GM12864 (cell line): Measurements from ENCODE around the gene RAB14.

Source experiments
- DNase-seq: peaks from one replicate; pipeline ENCODE4 v3.0.0-alpha.2; 2011; ENCODE audit warnings: low read depth
- H3K4me3 ChIP-seq: 2 replicates; pipeline ENCODE4 v1.5.1; 2011; ENCODE audit warnings: mild to moderate bottlenecking, low read depth, low read length, control low read depth
- CTCF ChIP-seq: IDR thresholded peaks from 2 replicates; pipeline ENCODE4 v1.5.1; 2011; ENCODE audit warnings: low read depth, mild to moderate bottlenecking, moderate library complexity, low read length, control low read depth, inconsistent platforms; ENCODE audit errors: missing control alignments

The RAB14 gene

DNA sequence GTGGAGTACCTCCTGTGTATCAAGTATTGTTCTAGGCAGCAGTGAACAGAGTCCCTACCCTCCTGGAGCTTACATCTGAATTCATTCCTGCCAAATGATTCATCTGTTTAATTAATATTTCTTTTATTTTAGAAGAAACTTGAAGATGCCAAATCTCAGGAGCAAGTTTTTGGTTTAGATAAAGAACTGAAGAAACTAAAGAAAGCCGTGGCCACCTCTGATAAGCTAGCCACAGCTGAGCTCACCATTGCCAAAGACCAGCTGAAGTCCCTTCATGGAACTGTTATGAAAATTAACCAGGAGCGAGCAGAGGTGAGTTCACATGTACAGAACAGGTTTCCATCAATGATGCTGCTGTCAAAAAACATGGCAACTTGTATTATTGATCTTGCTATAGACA, 57.9 kb downstream of the RAB14 start:
- no peak overlapping the region for H3K4me3 ChIP-seq
- TF ChIP-seq CTCF, result no peak
- DNase-seq, result no peak

GRCh38 chr9:121141706-121142105, 60.0 kb downstream of the RAB14 start:
- DNase-seq, result no peak
- TF ChIP-seq CTCF, result no peak

GRCh38 chr9:121141306-121141705, 60.4 kb downstream of the RAB14 start:
- TF ChIP-seq CTCF, result no peak
- DNase-seq, result no peak
- H3K4me3 ChIP-seq, result no peak overlapping the region

More at GRCh38 chr9:121141706-121142105, 60.0 kb downstream of the RAB14 start:
- H3K4me3 ChIP-seq, result no peak overlapping the region

GRCh38 chr9:121140162-121140561, 61.5 kb downstream of the RAB14 start:
- no peak overlapping the region for H3K4me3 ChIP-seq
- no peak for TF ChIP-seq CTCF
- DNase-seq, result no peak

- DNase-seq, result no peak
- H3K4me3 ChIP-seq, result no peak overlapping the region
- no peak for TF ChIP-seq CTCF
Observed at GRCh38 chr9:121138973-121139372, 62.7 kb downstream of the RAB14 start.

DNA sequence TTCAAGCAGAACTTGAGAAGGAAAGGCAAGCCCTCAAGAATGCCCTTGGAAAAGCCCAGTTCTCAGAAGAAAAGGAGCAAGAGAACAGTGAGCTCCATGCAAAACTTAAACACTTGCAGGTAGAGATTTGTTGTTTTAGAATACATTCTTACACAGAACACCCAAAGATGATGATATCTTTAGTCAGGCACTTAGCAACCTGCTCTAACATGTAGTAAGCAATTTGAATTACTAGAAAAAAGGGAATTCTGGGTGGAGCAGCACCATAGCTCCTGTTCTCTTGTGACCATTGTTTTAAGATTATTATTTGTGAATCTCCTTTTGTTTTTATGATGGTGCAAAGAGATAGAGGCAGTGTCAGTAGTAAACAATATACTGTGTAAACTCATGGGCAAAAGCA, 63.1 kb downstream of the RAB14 start:
- no peak overlapping the region for H3K4me3 ChIP-seq
- no peak for DNase-seq
- no peak for TF ChIP-seq CTCF

- no peak for DNase-seq
- no peak for TF ChIP-seq CTCF
- no peak overlapping the region for H3K4me3 ChIP-seq
Observed at GRCh38 chr9:121135642-121136041, 66.0 kb downstream of the RAB14 start.
